Mesothelial cell of epicardium (in vitro differentiated cells): Measurements from ENCODE around the gene DRD3. TPM values are rescaled to one million over a fixed set of nuclear protein-coding genes. Genes with fewer than 3 reads are reported as not detected.

Experiments
- DNase-seq, 2 experiments: peaks; one replicate each; pipeline ENCODE4 v3.0.0; 2021; ENCODE audit warnings: low spot score in 2 of 2; ENCODE audit not compliant: unreplicated experiment in 2 of 2
- H3K27ac Mint-ChIP-seq: 2 replicates; pipeline ENCODE4 v1.8.0; 2021; ENCODE audit warnings: mixed read lengths
- H3K27me3 Mint-ChIP-seq: 2 replicates; pipeline ENCODE4 v1.8.0; 2021; ENCODE audit warnings: low read depth, mixed read lengths
- H3K36me3 Mint-ChIP-seq: 2 replicates; pipeline ENCODE4 v1.8.0; 2021; ENCODE audit warnings: mixed read lengths
- H3K4me1 Mint-ChIP-seq: 2 replicates; pipeline ENCODE4 v1.8.0; 2021; ENCODE audit warnings: mixed read lengths
- H3K4me3 Mint-ChIP-seq: 2 replicates; pipeline ENCODE4 v1.8.0; 2021; ENCODE audit warnings: mild to moderate bottlenecking, moderate library complexity, mixed read lengths
- H3K9me3 Mint-ChIP-seq: 2 replicates; pipeline ENCODE4 v1.8.0; 2021; ENCODE audit warnings: mixed read lengths
- CTCF ChIP-seq: fragments of 200-600 bp; sonication (generic); IDR thresholded peaks from one replicate; pipeline ENCODE4 v1.5.0; 2021; ENCODE audit warnings: antibody characterized with exemption; ENCODE audit not compliant: unreplicated experiment
- total RNA-seq: library from RNA; stranded (reverse); gene quantifications from 3 replicates; pipeline ENCODE4 v1.2.1, GENCODE V29; 2021

Gene DRD3
- total RNA-seq, 1 donor from 2014 or later: not detected

- peaks cover 18% of the 10 kb centered on the region for H3K9me3 Mint-ChIP-seq
- no peaks in the 10 kb centered on the region for H3K4me1 Mint-ChIP-seq
- no peak for TF ChIP-seq CTCF
- no peaks in the 10 kb centered on the region for H3K36me3 Mint-ChIP-seq
- no peak for DNase-seq
- no peak overlapping the region for H3K27ac Mint-ChIP-seq
- no peak overlapping the region for H3K4me3 Mint-ChIP-seq
- peaks cover 11% of the 10 kb centered on the region for H3K27me3 Mint-ChIP-seq
These were observed 42.5 kb upstream of the DRD3 start for GRCh38 chr3:114221165-114221880.

DNA sequence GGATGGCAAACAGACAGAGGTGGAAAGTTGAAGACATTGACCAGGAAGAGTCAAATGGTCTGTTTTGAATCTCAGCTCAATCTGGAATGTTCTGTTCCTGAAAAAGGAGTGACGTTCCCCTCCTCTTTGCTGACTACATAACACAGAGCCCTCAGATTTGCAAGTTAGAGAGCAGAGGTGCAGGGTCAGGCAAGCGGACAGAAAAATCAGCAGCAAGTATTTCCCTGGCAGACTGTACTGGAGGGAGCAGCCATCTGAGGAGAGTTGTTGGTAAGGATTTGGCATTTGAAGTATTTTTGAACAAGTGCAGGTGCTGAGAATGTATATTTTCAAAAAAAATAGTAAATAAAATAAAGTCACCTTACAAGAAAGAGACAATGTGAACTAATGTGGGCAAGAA lies 40.9 kb upstream of the DRD3 start:
- Mint-ChIP-seq H3K4me3 (no peak overlapping the region), H3K9me3 (peaks cover 7% of the 10 kb centered on the region), H3K4me1 (no peaks in the 10 kb centered on the region), H3K27me3 (peaks cover 11% of the 10 kb centered on the region), H3K27ac (no peak overlapping the region), H3K36me3 (no peaks in the 10 kb centered on the region)
- DNase-seq: no peak
- no peak for TF ChIP-seq CTCF

- H3K9me3 Mint-ChIP-seq: no peaks in the 10 kb centered on the region
- no peak for DNase-seq
- no peak for TF ChIP-seq CTCF
- H3K27ac Mint-ChIP-seq: no peak overlapping the region
- H3K4me1 Mint-ChIP-seq: no peaks in the 10 kb centered on the region
- peaks cover 11% of the 10 kb centered on the region for H3K27me3 Mint-ChIP-seq
- no peak overlapping the region for H3K4me3 Mint-ChIP-seq
- no peaks in the 10 kb centered on the region for H3K36me3 Mint-ChIP-seq
These were observed 39.8 kb upstream of the DRD3 start for GRCh38 chr3:114218578-114219185.

- Mint-ChIP-seq H3K4me3 (no peak overlapping the region), H3K27ac (no peak overlapping the region), H3K9me3 (no peaks in the 10 kb centered on the region), H3K27me3 (peaks cover 17% of the 10 kb centered on the region), H3K36me3 (no peaks in the 10 kb centered on the region), H3K4me1 (no peaks in the 10 kb centered on the region)
- no peak for DNase-seq
- TF ChIP-seq CTCF: no peak
These were observed 39.2 kb upstream of the DRD3 start for GRCh38 chr3:114218006-114218405.

- DNase-seq: no peak
- Mint-ChIP-seq H3K27ac (no peak overlapping the region), H3K9me3 (no peaks in the 10 kb centered on the region), H3K27me3 (peaks cover 24% of the 10 kb centered on the region), H3K4me3 (no peak overlapping the region), H3K36me3 (no peaks in the 10 kb centered on the region), H3K4me1 (no peaks in the 10 kb centered on the region)
- no peak for TF ChIP-seq CTCF
These were observed 38.4 kb upstream of the DRD3 start for GRCh38 chr3:114217266-114217665.
